GM20431 (cell line): ENCODE results near the gene SLC5A7.

ENCODE experiments used
- in situ Hi-C: fragments of 300-500 bp; cut with MseI, MboI; formaldehyde crosslinking; loops from one replicate; pipeline ENCODE4 v1.15.0; 2020; ENCODE audit warnings: low sequenced_read_pairs; ENCODE audit not compliant: unreplicated experiment

The SLC5A7 gene

GRCh38 chr2:108061439-108062042 is 75.2 kb downstream of the SLC5A7 start:
- in situ Hi-C loops, result no loop called here
